ENCODE results near the gene TULP1. TPM values are rescaled to one million over a fixed set of nuclear protein-coding genes. Genes with fewer than 3 reads are reported as not detected.

Gene TULP1
- total and polyA plus RNA-seq, 4 donors, result not detected

- Histone ChIP-seq H3K4me1 (ENCODE audit: control insufficient read depth in 4 of 4, insufficient read depth in 4 of 4, low read length in 3 of 4) (peaks cover 0 to 24% (median 16%) of the 10 kb centered on the region in 4 donors), H3K9me3 (ENCODE audit: control insufficient read depth in 4 of 4, low read length in 3 of 4) (no peaks in the 10 kb centered on the region), H3K27ac (ENCODE audit: low read depth in 1 of 2, low read length in 2 of 2) (peak within 1 kb of the TSS; percentile 76 to 86), H3K36me3 (ENCODE audit: control insufficient read depth in 4 of 4, insufficient read depth in 3 of 4, low read depth in 1 of 4, low read length in 3 of 4) (peaks cover 2 to 29% (median 19%) of the 10 kb centered on the region in 4 donors), H3K27me3 (ENCODE audit: control insufficient read depth in 4 of 4, insufficient read depth in 4 of 4, low read length in 3 of 4) (no peaks in the 10 kb centered on the region), H3K9ac (ENCODE audit: low read depth in 1 of 2, low read length in 2 of 2) (peak within 1 kb of the TSS; percentile 79 to 81), H3K4me3 (ENCODE audit: low read depth in 1 of 3, low read length in 3 of 3) (peak within 1 kb of the TSS; percentile 82 to 91 (median 86))
- TF ChIP-seq ATF3 (IDR thresholded peaks at IDR 0.05), result no peak
- peak; percentile 62 for TF ChIP-seq SP1 (IDR thresholded peaks at IDR 0.05)
- peak; percentile 82 for TF ChIP-seq YY1 (IDR thresholded peaks at IDR 0.05)
- TF ChIP-seq, protein P1, sequence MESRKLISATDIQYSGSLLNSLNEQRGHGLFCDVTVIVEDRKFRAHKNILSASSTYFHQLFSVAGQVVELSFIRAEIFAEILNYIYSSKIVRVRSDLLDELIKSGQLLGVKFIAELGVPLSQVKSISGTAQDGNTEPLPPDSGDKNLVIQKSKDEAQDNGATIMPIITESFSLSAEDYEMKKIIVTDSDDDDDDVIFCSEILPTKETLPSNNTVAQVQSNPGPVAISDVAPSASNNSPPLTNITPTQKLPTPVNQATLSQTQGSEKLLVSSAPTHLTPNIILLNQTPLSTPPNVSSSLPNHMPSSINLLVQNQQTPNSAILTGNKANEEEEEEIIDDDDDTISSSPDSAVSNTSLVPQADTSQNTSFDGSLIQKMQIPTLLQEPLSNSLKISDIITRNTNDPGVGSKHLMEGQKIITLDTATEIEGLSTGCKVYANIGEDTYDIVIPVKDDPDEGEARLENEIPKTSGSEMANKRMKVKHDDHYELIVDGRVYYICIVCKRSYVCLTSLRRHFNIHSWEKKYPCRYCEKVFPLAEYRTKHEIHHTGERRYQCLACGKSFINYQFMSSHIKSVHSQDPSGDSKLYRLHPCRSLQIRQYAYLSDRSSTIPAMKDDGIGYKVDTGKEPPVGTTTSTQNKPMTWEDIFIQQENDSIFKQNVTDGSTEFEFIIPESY (IDR thresholded peaks at IDR 0.05), result peak; percentile 99
- TF ChIP-seq HNF4A (conservative IDR thresholded peaks at IDR 0.05), result no peak
- TF ChIP-seq RXRA (IDR thresholded peaks at IDR 0.05), result peak in 1 of 2 donors; percentile 16
- no peak for TF ChIP-seq FOXA1 (IDR thresholded peaks at IDR 0.05)
- peak; percentile 90 to 93 for TF ChIP-seq RAD21 (IDR thresholded peaks at IDR 0.05)
- TF ChIP-seq EGR1 (IDR thresholded peaks at IDR 0.05; ENCODE audit: low read depth in 2 of 2), result no peak
- no peak for TF ChIP-seq FOXA2 (IDR thresholded peaks at IDR 0.05)
- TF ChIP-seq REST (IDR thresholded peaks at IDR 0.05), result peak; percentile 96
- TF ChIP-seq HNF4G (IDR thresholded peaks at IDR 0.05), result no peak
- TF ChIP-seq, protein P2, sequence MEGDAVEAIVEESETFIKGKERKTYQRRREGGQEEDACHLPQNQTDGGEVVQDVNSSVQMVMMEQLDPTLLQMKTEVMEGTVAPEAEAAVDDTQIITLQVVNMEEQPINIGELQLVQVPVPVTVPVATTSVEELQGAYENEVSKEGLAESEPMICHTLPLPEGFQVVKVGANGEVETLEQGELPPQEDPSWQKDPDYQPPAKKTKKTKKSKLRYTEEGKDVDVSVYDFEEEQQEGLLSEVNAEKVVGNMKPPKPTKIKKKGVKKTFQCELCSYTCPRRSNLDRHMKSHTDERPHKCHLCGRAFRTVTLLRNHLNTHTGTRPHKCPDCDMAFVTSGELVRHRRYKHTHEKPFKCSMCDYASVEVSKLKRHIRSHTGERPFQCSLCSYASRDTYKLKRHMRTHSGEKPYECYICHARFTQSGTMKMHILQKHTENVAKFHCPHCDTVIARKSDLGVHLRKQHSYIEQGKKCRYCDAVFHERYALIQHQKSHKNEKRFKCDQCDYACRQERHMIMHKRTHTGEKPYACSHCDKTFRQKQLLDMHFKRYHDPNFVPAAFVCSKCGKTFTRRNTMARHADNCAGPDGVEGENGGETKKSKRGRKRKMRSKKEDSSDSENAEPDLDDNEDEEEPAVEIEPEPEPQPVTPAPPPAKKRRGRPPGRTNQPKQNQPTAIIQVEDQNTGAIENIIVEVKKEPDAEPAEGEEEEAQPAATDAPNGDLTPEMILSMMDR (IDR thresholded peaks at IDR 0.05; ENCODE audit: low read depth, low read length, missing input control), result peak; percentile 98
- TF ChIP-seq TAF1 (conservative IDR thresholded peaks at IDR 0.05), result peak; percentile 98
- TF ChIP-seq, protein P3, sequence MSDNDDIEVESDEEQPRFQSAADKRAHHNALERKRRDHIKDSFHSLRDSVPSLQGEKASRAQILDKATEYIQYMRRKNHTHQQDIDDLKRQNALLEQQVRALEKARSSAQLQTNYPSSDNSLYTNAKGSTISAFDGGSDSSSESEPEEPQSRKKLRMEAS (IDR thresholded peaks at IDR 0.05), result peak; percentile 82
- TF ChIP-seq JUND (IDR thresholded peaks at IDR 0.05), result no peak
- peak in 1 of 2 donors; percentile 22 for TF ChIP-seq GABPA (IDR thresholded peaks at IDR 0.05 in 1 of 2, conservative IDR thresholded peaks at IDR 0.05 in 1 of 2)
- TF ChIP-seq NR2F2 (IDR thresholded peaks at IDR 0.05), result peak; percentile 9
- DNase-seq (ENCODE audit: low spot score), result peak; percentile 92
- under 1% methylated on average over 86 of the region's 86 CpGs for WGBS
Observed at GRCh38 chr6:35468181-35468979, 44.3 kb downstream of the TULP1 start, which contains the start of gene RPL10A. Gene RPL10A (plus strand): TSS chr6:35468401. CDS start chr6:35468435, 34 bp downstream.
